ENCODE data around the gene ZBTB7C.

GRCh38 chr18:48334845-48335244, 74.3 kb downstream of the ZBTB7C start:
- no peak for TF ChIP-seq ZNF521 (tag by site-specific recombination; IDR thresholded peaks at IDR 0.05)
- TF ChIP-seq YY1 (tag by site-specific recombination; IDR thresholded peaks at IDR 0.05), result no peak
- TF ChIP-seq PBX3 (CRISPR knock-in tag; IDR thresholded peaks at IDR 0.05), result no peak
- no peak for TF ChIP-seq ZNF558 (tag by site-specific recombination; IDR thresholded peaks at IDR 0.05)
- no peak for TF ChIP-seq CTCF (tag by site-specific recombination; IDR thresholded peaks at IDR 0.05)
- TF ChIP-seq REST (tag by site-specific recombination; IDR thresholded peaks at IDR 0.05), result no peak
- TF ChIP-seq ZBTB10 (tag by site-specific recombination; IDR thresholded peaks at IDR 0.05), result no peak
- TF ChIP-seq SCRT2 (tag by site-specific recombination; IDR thresholded peaks at IDR 0.05), result no peak
- no peak for TF ChIP-seq TCF7L2 (IDR thresholded peaks at IDR 0.05; ENCODE audit: borderline replicate concordance, low read depth, low read length)
- TF ChIP-seq ZNF157 (tag by site-specific recombination; IDR thresholded peaks at IDR 0.05), result no peak
- TF ChIP-seq KLF1 (tag by site-specific recombination; IDR thresholded peaks at IDR 0.05), result no peak
